ENCODE data around the gene AGPAT4.

The AGPAT4 gene

GRCh38 chr6:161264181-161264580 is 9.7 kb downstream of the AGPAT4 start:
- Mint-ChIP-seq H3K36me3 (ENCODE audit: low read depth) (peaks cover 82% of the 10 kb centered on the region), H3K4me1 (peaks cover 36% of the 10 kb centered on the region), H3K27me3 (ENCODE audit: low read depth, poor library complexity) (peaks cover 3% of the 10 kb centered on the region), H3K9me3 (peaks cover 4% of the 10 kb centered on the region), H3K27ac (peak overlapping the region; percentile 70), H3K4me3 (no peak overlapping the region)
- no peak for DNase-seq
- no peak for TF ChIP-seq CTCF (IDR thresholded peaks at IDR 0.05)

GRCh38 chr6:161261816-161262215 is 12.0 kb downstream of the AGPAT4 start:
- no peak for TF ChIP-seq CTCF (IDR thresholded peaks at IDR 0.05)
- peak overlapping the region; percentile 86 for H3K27ac Mint-ChIP-seq
- H3K4me3 Mint-ChIP-seq: no peak overlapping the region
- no peak for DNase-seq
- peaks cover 3% of the 10 kb centered on the region for H3K27me3 Mint-ChIP-seq (ENCODE audit: low read depth, poor library complexity)
- H3K36me3 Mint-ChIP-seq (ENCODE audit: low read depth): peaks cover 82% of the 10 kb centered on the region
- H3K9me3 Mint-ChIP-seq: no peaks in the 10 kb centered on the region
- H3K4me1 Mint-ChIP-seq: peaks cover 39% of the 10 kb centered on the region

GRCh38 chr6:161261325-161261724 is 12.5 kb downstream of the AGPAT4 start:
- DNase-seq: no peak
- Mint-ChIP-seq H3K27me3 (ENCODE audit: low read depth, poor library complexity) (peaks cover 3% of the 10 kb centered on the region), H3K4me1 (peaks cover 41% of the 10 kb centered on the region), H3K9me3 (no peaks in the 10 kb centered on the region), H3K27ac (peak overlapping the region; percentile 86), H3K36me3 (ENCODE audit: low read depth) (peaks cover 82% of the 10 kb centered on the region), H3K4me3 (no peak overlapping the region)
- TF ChIP-seq CTCF (IDR thresholded peaks at IDR 0.05): no peak

- Mint-ChIP-seq H3K36me3 (ENCODE audit: low read depth) (peaks cover 93% of the 10 kb centered on the region), H3K4me1 (peaks cover 57% of the 10 kb centered on the region), H3K27me3 (ENCODE audit: low read depth, poor library complexity) (no peaks in the 10 kb centered on the region), H3K27ac (no peak overlapping the region), H3K4me3 (no peak overlapping the region), H3K9me3 (no peaks in the 10 kb centered on the region)
- no peak for TF ChIP-seq CTCF (IDR thresholded peaks at IDR 0.05)
- DNase-seq: no peak
These were observed 14.6 kb downstream of the AGPAT4 start for GRCh38 chr6:161259302-161259701.

GRCh38 chr6:161257793-161258457 is 15.9 kb downstream of the AGPAT4 start:
- H3K36me3 Mint-ChIP-seq (ENCODE audit: low read depth): peaks cover 89% of the 10 kb centered on the region
- no peak for DNase-seq
- TF ChIP-seq CTCF (IDR thresholded peaks at IDR 0.05): no peak
- peak overlapping the region; percentile 86 for H3K27ac Mint-ChIP-seq
- H3K27me3 Mint-ChIP-seq (ENCODE audit: low read depth, poor library complexity): no peaks in the 10 kb centered on the region
- no peak overlapping the region for H3K4me3 Mint-ChIP-seq
- peaks cover 57% of the 10 kb centered on the region for H3K4me1 Mint-ChIP-seq
- H3K9me3 Mint-ChIP-seq: no peaks in the 10 kb centered on the region

- TF ChIP-seq CTCF (IDR thresholded peaks at IDR 0.05): no peak
- peaks cover 63% of the 10 kb centered on the region for H3K4me1 Mint-ChIP-seq
- peaks cover 87% of the 10 kb centered on the region for H3K36me3 Mint-ChIP-seq (ENCODE audit: low read depth)
- H3K27me3 Mint-ChIP-seq (ENCODE audit: low read depth, poor library complexity): no peaks in the 10 kb centered on the region
- H3K27ac Mint-ChIP-seq: peak overlapping the region; percentile 68
- no peak overlapping the region for H3K4me3 Mint-ChIP-seq
- no peak for DNase-seq
- H3K9me3 Mint-ChIP-seq: peaks cover 5% of the 10 kb centered on the region
These were observed 17.5 kb downstream of the AGPAT4 start for GRCh38 chr6:161256407-161256806.

All from nephron progenitor cell (in vitro differentiated cells).